GM12878 (cell line): ENCODE data around the gene RBM42. TPM values are rescaled to one million over a fixed set of nuclear protein-coding genes. Genes with fewer than 3 reads are reported as not detected.

Experiments used
- CBX3 ChIP-seq: fragments of 200-600 bp; sonication (generic); IDR thresholded peaks from 2 replicates; pipeline ENCODE4 v1.6.1; 2016; ENCODE audit warnings: low read depth, borderline replicate concordance
- CREM ChIP-seq: IDR thresholded peaks from 2 replicates; pipeline ENCODE4 v1.6.1; 2014; ENCODE audit warnings: antibody characterized with exemption, low read depth
- HCFC1 ChIP-seq: fragments of 150-350 bp; IDR thresholded peaks from 2 replicates; pipeline ENCODE4 v1.6.1; 2014; ENCODE audit warnings: low read length
- HDAC2 ChIP-seq: fragments of 200-600 bp; sonication (generic); IDR thresholded peaks from 2 replicates; pipeline ENCODE4 v1.6.1; 2017
- HDAC6 ChIP-seq: fragments of 200-600 bp; sonication (generic); IDR thresholded peaks from one replicate; pipeline ENCODE4 v1.8.0; 2017; ENCODE audit warnings: antibody characterized with exemption; ENCODE audit not compliant: unreplicated experiment
- IKZF2 ChIP-seq, 2 experiments: fragments of 450-650 bp; IDR thresholded peaks; 2 replicates each; pipeline ENCODE4 v1.6.1; 2017; ENCODE audit warnings: mild to moderate bottlenecking in 2 of 2, moderate library complexity in 2 of 2
- KDM1A ChIP-seq: fragments of 200-600 bp; sonication (generic); IDR thresholded peaks from 2 replicates; pipeline ENCODE4 v1.6.1; 2016; ENCODE audit warnings: borderline replicate concordance
- MTA3 ChIP-seq: IDR thresholded peaks from 2 replicates; pipeline ENCODE4 v1.6.1; 2012; ENCODE audit warnings: low read length, inconsistent platforms, borderline replicate concordance
- SP1 ChIP-seq: IDR thresholded peaks from one replicate; pipeline ENCODE4 v1.6.1; 2011; ENCODE audit warnings: low read depth, low read length
- STAT3 ChIP-seq: IDR thresholded peaks from 2 replicates; pipeline ENCODE4 v1.6.1; 2011; ENCODE audit warnings: low read depth, low read length, improper control_type of control experiment
- TCF3 ChIP-seq: IDR thresholded peaks from 2 replicates; pipeline ENCODE4 v1.6.1; 2012; ENCODE audit warnings: low read depth, mild to moderate bottlenecking, low read length, borderline replicate concordance; ENCODE audit not compliant: insufficient read depth
- TCF7 ChIP-seq: IDR thresholded peaks from 2 replicates; pipeline ENCODE4 v1.6.1; 2014; ENCODE audit warnings: antibody characterized with exemption, borderline replicate concordance
- YBX1 ChIP-seq: fragments of 450-650 bp; IDR thresholded peaks from 2 replicates; pipeline ENCODE4 v1.6.1; 2016; ENCODE audit warnings: antibody characterized with exemption
- ZBED1 ChIP-seq: IDR thresholded peaks from 2 replicates; pipeline ENCODE4 v1.6.1; 2016; ENCODE audit warnings: borderline replicate concordance
- ZNF24 ChIP-seq: fragments of 450-650 bp; IDR thresholded peaks from 2 replicates; pipeline ENCODE4 v1.6.1; 2017; ENCODE audit warnings: antibody characterized with exemption, mild to moderate bottlenecking
- ZNF622 ChIP-seq: fragments of 450-650 bp; IDR thresholded peaks from 2 replicates; pipeline ENCODE4 v1.6.1; 2017; ENCODE audit warnings: mild to moderate bottlenecking, inconsistent platforms
- polyA plus RNA-seq, 11 experiments: library from polyadenylated mRNA; depleted of rRNA in 4 of 11; unstranded in 6 of 11; stranded (reverse) in 5 of 11; fragments of >200 nt; fragmentation: Nextera tagmentation in 4 of 11; fragmentation: Illumina TruSeq in 1 of 11; extraction: Ambion mirVana in 4 of 11; extraction: Trizol in 1 of 11; gene quantifications; 1 replicate in 1 of 11; 2 replicates in 10 of 11; pipeline versions ENCODE4 v1.2.1 to v1.2.3, GENCODE V29; 2011 to 2016; ENCODE audit warnings: inconsistent platforms in 2 of 11, missing spikeins in 2 of 11, low read depth in 1 of 11
- total RNA-seq, 4 experiments: library from RNA; depleted of rRNA in 3 of 4; stranded (reverse); fragments of >200 nt in 3 of 4; fragmentation: Illumina TruSeq in 1 of 4; extraction: Trizol in 1 of 4; gene quantifications; 2 replicates each; pipeline versions ENCODE4 v1.2.1 to v1.2.3, GENCODE V29; 2013 to 2021
- TF ChIP-seq, protein P1 (sequence below): fragments of 450-650 bp; IDR thresholded peaks from 2 replicates; pipeline ENCODE4 v1.6.1; 2016; ENCODE audit warnings: mild to moderate bottlenecking, moderate library complexity, borderline replicate concordance
- TF ChIP-seq, protein P2 (sequence below): IDR thresholded peaks from 2 replicates; pipeline ENCODE4 v1.6.1; 2011; ENCODE audit warnings: low read depth, low read length, improper control_type of control experiment, borderline replicate concordance
- TF ChIP-seq, protein P3 (sequence below): fragments of 450-650 bp; IDR thresholded peaks from 2 replicates; pipeline ENCODE4 v1.6.1; 2017; ENCODE audit warnings: mild to moderate bottlenecking, low read depth, inconsistent platforms; ENCODE audit not compliant: poor library complexity, severe bottlenecking
- TF ChIP-seq, protein P4 (sequence below): fragments of 450-650 bp; IDR thresholded peaks from 2 replicates; pipeline ENCODE4 v1.6.1; 2017; ENCODE audit warnings: mild to moderate bottlenecking, moderate library complexity

Gene RBM42
- total and polyA plus RNA-seq, 10 of the 15 experiments (the other 5 are each of a cell fraction or from before 2014, with no cell fraction given), result 4.2 to 117 (median 48.5) TPM

DNA sequence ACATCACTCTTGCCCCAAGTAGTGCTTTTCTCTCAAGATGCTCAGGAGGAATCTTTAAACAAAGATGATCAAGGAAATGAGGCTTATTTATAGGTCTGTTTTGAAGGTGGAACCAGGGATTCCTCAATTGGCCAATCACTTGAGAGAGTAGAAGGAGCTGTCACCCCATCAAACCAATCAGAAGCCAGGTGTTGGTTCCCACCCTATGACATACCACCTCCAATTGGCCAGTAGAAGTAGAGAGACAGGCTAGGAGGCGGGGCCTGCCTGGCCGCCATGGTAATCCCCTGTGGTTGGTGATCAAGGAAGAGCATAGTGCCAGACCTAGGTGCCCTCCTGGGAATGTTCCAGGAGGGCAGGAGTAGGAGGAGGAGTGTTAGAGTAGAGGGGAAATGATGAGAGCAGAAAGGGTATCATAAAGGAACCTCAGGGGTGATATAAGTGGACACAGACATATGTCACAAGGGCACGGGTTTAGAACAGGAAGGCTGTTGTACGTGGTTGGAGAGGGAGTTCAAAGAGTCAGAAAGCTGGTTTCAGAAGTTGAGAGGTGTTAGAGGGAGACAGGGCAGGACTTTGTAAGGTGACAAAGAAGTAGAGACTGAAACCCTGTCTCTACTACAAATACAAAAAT is 32.4 kb upstream of the RBM42 start (continued):
- TF ChIP-seq, protein P1, sequence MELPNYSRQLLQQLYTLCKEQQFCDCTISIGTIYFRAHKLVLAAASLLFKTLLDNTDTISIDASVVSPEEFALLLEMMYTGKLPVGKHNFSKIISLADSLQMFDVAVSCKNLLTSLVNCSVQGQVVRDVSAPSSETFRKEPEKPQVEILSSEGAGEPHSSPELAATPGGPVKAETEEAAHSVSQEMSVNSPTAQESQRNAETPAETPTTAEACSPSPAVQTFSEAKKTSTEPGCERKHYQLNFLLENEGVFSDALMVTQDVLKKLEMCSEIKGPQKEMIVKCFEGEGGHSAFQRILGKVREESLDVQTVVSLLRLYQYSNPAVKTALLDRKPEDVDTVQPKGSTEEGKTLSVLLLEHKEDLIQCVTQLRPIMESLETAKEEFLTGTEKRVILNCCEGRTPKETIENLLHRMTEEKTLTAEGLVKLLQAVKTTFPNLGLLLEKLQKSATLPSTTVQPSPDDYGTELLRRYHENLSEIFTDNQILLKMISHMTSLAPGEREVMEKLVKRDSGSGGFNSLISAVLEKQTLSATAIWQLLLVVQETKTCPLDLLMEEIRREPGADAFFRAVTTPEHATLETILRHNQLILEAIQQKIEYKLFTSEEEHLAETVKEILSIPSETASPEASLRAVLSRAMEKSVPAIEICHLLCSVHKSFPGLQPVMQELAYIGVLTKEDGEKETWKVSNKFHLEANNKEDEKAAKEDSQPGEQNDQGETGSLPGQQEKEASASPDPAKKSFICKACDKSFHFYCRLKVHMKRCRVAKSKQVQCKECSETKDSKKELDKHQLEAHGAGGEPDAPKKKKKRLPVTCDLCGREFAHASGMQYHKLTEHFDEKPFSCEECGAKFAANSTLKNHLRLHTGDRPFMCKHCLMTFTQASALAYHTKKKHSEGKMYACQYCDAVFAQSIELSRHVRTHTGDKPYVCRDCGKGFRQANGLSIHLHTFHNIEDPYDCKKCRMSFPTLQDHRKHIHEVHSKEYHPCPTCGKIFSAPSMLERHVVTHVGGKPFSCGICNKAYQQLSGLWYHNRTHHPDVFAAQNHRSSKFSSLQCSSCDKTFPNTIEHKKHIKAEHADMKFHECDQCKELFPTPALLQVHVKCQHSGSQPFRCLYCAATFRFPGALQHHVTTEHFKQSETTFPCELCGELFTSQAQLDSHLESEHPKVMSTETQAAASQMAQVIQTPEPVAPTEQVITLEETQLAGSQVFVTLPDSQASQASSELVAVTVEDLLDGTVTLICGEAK, result no peak
- TF ChIP-seq KDM1A, result no peak
- TF ChIP-seq, protein P2, sequence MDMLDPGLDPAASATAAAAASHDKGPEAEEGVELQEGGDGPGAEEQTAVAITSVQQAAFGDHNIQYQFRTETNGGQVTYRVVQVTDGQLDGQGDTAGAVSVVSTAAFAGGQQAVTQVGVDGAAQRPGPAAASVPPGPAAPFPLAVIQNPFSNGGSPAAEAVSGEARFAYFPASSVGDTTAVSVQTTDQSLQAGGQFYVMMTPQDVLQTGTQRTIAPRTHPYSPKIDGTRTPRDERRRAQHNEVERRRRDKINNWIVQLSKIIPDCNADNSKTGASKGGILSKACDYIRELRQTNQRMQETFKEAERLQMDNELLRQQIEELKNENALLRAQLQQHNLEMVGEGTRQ, result no peak
- no peak for TF ChIP-seq TCF3
- TF ChIP-seq, protein P3, sequence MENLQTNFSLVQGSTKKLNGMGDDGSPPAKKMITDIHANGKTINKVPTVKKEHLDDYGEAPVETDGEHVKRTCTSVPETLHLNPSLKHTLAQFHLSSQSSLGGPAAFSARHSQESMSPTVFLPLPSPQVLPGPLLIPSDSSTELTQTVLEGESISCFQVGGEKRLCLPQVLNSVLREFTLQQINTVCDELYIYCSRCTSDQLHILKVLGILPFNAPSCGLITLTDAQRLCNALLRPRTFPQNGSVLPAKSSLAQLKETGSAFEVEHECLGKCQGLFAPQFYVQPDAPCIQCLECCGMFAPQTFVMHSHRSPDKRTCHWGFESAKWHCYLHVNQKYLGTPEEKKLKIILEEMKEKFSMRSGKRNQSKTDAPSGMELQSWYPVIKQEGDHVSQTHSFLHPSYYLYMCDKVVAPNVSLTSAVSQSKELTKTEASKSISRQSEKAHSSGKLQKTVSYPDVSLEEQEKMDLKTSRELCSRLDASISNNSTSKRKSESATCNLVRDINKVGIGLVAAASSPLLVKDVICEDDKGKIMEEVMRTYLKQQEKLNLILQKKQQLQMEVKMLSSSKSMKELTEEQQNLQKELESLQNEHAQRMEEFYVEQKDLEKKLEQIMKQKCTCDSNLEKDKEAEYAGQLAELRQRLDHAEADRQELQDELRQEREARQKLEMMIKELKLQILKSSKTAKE, result peak; percentile 28
- no peak for TF ChIP-seq ZNF24
- TF ChIP-seq CREM, result no peak
- TF ChIP-seq IKZF2 (IDR thresholded peaks at IDR 0.05), result peak; percentile 75 to 80; a peak in 3 of 4 replicates
- TF ChIP-seq YBX1, result no peak
- peak; percentile 89 for TF ChIP-seq SP1
- no peak for TF ChIP-seq ZNF622
- TF ChIP-seq HDAC2, result no peak
- no peak for TF ChIP-seq TCF7
- TF ChIP-seq CBX3, result no peak
- no peak for TF ChIP-seq MTA3
- TF ChIP-seq STAT3, result no peak
- TF ChIP-seq, protein P4, sequence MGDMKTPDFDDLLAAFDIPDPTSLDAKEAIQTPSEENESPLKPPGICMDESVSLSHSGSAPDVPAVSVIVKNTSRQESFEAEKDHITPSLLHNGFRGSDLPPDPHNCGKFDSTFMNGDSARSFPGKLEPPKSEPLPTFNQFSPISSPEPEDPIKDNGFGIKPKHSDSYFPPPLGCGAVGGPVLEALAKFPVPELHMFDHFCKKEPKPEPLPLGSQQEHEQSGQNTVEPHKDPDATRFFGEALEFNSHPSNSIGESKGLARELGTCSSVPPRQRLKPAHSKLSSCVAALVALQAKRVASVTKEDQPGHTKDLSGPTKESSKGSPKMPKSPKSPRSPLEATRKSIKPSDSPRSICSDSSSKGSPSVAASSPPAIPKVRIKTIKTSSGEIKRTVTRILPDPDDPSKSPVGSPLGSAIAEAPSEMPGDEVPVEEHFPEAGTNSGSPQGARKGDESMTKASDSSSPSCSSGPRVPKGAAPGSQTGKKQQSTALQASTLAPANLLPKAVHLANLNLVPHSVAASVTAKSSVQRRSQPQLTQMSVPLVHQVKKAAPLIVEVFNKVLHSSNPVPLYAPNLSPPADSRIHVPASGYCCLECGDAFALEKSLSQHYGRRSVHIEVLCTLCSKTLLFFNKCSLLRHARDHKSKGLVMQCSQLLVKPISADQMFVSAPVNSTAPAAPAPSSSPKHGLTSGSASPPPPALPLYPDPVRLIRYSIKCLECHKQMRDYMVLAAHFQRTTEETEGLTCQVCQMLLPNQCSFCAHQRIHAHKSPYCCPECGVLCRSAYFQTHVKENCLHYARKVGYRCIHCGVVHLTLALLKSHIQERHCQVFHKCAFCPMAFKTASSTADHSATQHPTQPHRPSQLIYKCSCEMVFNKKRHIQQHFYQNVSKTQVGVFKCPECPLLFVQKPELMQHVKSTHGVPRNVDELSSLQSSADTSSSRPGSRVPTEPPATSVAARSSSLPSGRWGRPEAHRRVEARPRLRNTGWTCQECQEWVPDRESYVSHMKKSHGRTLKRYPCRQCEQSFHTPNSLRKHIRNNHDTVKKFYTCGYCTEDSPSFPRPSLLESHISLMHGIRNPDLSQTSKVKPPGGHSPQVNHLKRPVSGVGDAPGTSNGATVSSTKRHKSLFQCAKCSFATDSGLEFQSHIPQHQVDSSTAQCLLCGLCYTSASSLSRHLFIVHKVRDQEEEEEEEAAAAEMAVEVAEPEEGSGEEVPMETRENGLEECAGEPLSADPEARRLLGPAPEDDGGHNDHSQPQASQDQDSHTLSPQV, result no peak
- no peak for TF ChIP-seq ZBED1
- TF ChIP-seq HDAC6, result no peak
- no peak for TF ChIP-seq HCFC1
